ENCODE data around the gene MAP9. TPM values are rescaled to one million over a fixed set of nuclear protein-coding genes. Genes with fewer than 3 reads are reported as not detected.

Gene MAP9
- total and polyA plus RNA-seq, 10 of the 15 experiments (the other 5 are each of a cell fraction or from before 2014, with no cell fraction given) = 1.2 to 7.0 (median 4.3) TPM

GRCh38 chr4:155339588-155339987, 37.2 kb downstream of the MAP9 start:
- no peak overlapping the region for H3K4me2 ChIP-seq (ENCODE audit: control insufficient read depth, insufficient read depth)

More at GRCh38 chr4:155339588-155339987, 37.2 kb downstream of the MAP9 start:
- ChIA-PET POLR2A (interaction anchor here (0.6 kb wide), 1 partner anchor 188 kb away, joined by 5 read pairs; no protein-coding TSS in a partner anchor), SMC1A (ENCODE audit: uncharacterized antibody, unreplicated experiment) (interaction anchor here (0.8 kb wide), 1 partner anchor 16 kb away, joined by 3 read pairs; no protein-coding TSS in a partner anchor), RAD21 (ENCODE audit: unreplicated experiment) (no interaction called here), CTCF (interaction anchor here (1.1 kb wide), 1 partner anchor 534 kb away, joined by 3 read pairs; no protein-coding TSS in a partner anchor)
- Histone ChIP-seq H3K79me2 (ENCODE audit: control insufficient read depth, insufficient read depth, low read length) (no peaks in the 10 kb centered on the region), H3K4me1 (ENCODE audit: control insufficient read depth, insufficient read depth, low read length) (no peaks in the 10 kb centered on the region), H2AFZ (ENCODE audit: control insufficient read depth, low read depth, low read length) (no peak overlapping the region), H3K27ac (ENCODE audit: control insufficient read depth, insufficient read depth) (no peak overlapping the region), H3K36me3 (ENCODE audit: control insufficient read depth in 2 of 2, insufficient read depth in 2 of 2, low read length in 1 of 2) (no peaks in the 10 kb centered on the region), H3K9ac (ENCODE audit: control insufficient read depth, insufficient read depth, low read length) (no peak overlapping the region), H3K27me3 (replicated peaks in 1 of 2; ENCODE audit: control insufficient read depth in 2 of 2, insufficient read depth in 2 of 2, low read length in 1 of 2) (no peaks in the 10 kb centered on the region), H4K20me1 (ENCODE audit: control insufficient read depth, insufficient read depth) (no peaks in the 10 kb centered on the region), H3K4me3 (no peak overlapping the region), H3K9me3 (replicated peaks; ENCODE audit: control insufficient read depth, insufficient read depth, low read length) (no peaks in the 10 kb centered on the region)
- intact Hi-C loops (cut with micrococcal nuclease; ENCODE audit: unreplicated experiment) = no loop called here
- in situ Hi-C loops (cut with MboI) = no loop called here
- TF ChIP-seq ATF7 (IDR thresholded peaks at IDR 0.05; ENCODE audit: low read depth) = no peak
- no peak for TF ChIP-seq STAT3 (IDR thresholded peaks at IDR 0.05; ENCODE audit: low read depth, low read length)
- TF ChIP-seq WRNIP1 (IDR thresholded peaks at IDR 0.05; ENCODE audit: borderline replicate concordance, low read depth, low read length) = no peak
- TF ChIP-seq EP300 (IDR thresholded peaks at IDR 0.05; ENCODE audit: borderline replicate concordance in 1 of 2, control insufficient read depth in 1 of 2, low read depth in 2 of 2, low read length in 2 of 2) = no peak
- TF ChIP-seq SRF (IDR thresholded peaks at IDR 0.05; ENCODE audit: low read depth in 2 of 2, low read length in 2 of 2) = no peak
- no peak for TF ChIP-seq POU2F2 (IDR thresholded peaks at IDR 0.05; ENCODE audit: borderline replicate concordance, low read depth, low read length)
- no peak for TF ChIP-seq IRF5 (IDR thresholded peaks at IDR 0.05; ENCODE audit: borderline replicate concordance)
- TF ChIP-seq ZNF687 (IDR thresholded peaks at IDR 0.05) = no peak
- no peak for TF ChIP-seq IRF3 (IDR thresholded peaks at IDR 0.05)
- no peak for TF ChIP-seq MAX (IDR thresholded peaks at IDR 0.05; ENCODE audit: low read depth, low read length)
- TF ChIP-seq TARDBP (IDR thresholded peaks at IDR 0.05; ENCODE audit: borderline replicate concordance) = no peak
- ATAC-seq (no peak), DNase-seq (ENCODE audit: low read depth, low spot score) (no peak), FAIRE-seq (no peak)
- BruUV-seq (replicated peaks) = no TSS peak
- 64% methylated on average over 6 of the region's 6 CpGs for WGBS (ENCODE audit: insufficient coverage, insufficient replicate concordance, low lambda C conversion rate, missing lambda C conversion rate)

All from GM12878 (cell line).